ENCODE results near the gene PCSK2.

The PCSK2 gene

GRCh38 chr20:17510548-17510947 is 283.7 kb downstream of the PCSK2 start:
- no peak for DNase-seq

- no peak for DNase-seq
Measured at GRCh38 chr20:17511401-17511800, 284.6 kb downstream of the PCSK2 start.

- no peak for DNase-seq
Measured at GRCh38 chr20:17513939-17514338, 287.1 kb downstream of the PCSK2 start.

DNA sequence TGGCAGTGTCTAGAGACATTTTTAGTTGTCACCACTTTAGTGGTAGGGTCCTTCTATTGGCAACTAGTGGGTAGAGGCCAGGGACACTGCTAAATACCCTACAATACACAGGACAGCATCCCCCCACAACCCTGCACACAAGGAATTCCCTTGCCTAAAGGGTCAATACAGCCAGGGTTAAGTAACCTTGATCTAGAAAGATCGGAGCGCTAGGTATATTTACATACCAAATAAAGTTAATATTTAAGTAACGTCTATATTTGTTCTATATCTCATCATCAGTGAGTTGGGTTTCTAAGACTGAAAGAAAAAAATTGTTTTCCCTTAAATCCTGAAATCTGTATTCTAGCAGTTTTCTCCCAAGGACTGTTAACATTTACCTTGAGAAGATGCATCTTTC is 288.2 kb downstream of the PCSK2 start:
- DNase-seq = no peak

DNA sequence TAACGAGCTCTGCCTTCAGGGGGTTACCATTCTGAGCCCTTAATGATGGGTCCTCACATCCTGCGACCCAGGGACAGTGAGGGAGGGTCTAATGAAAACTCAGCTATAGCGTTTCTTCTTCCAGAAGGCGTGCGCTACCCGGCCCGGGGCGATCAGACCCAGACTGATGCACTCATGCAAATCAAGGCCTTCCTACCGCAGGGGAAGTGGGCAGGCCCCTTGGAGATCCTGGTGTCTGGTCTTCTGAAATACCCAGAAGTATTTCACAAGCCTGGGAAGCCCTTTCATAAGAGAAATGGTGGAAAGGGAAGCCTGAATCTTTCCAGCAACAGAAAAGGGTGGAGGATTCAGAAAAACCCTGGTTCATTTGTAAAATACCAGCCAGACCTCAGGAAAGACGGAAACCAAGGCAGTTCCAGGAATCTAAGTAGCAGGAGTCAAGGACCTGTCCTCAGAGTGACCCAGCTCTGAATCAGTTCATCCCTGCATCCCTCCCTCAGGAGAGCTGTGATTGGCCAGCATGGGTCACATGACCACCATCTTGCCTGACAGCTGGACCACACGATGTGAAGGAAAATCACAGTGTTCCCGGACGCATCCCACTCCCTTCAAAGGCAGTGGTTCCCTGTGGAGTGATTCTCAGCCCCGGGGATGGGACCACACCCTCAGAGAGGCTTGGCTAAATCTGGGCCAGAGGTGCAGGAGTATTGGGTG is 291.7 kb downstream of the PCSK2 start:
- no peak for DNase-seq

GRCh38 chr20:17519606-17520285 is 292.9 kb downstream of the PCSK2 start:
- DNase-seq = no peak

DNA sequence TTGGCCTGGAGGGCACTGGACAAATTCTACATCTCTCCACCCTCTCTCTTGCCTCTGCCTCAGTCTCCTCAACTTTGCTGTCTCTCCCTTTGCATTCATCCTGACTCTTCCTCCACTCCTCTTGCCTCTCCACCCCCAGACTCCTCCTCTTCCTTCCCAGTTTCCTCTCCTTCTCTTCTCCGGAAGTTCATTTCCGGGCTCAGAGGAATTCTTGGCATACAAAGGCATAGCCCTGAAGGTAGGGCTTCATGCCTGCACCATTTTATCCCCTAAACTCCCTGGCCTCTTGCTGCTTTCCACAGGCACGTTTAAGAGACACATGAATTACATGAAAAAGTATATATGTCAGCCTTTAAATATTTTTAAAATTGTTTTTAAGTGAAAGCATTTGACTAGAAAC is 293.7 kb downstream of the PCSK2 start:
- no peak for DNase-seq

DNA sequence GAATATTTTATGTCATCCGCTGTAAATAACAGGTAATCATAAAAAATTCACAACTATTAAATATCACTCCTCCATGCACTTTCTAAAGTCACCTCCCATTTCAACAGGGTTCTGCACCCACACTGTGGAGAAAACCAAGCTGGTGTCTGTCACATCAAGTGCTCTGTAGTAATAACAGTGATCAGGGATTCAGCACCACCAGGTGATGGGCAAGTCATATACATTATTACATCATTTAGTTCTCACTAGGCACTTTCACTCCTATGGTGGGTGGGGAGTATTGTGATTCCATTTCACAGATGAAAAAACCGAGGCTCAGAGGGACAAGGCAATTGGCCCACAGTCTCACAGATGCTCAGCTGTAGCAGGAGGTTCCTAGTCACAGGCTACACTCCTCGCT is 295.7 kb downstream of the PCSK2 start:
- no peak for DNase-seq

GRCh38 chr20:17523326-17523725 is 296.5 kb downstream of the PCSK2 start:
- DNase-seq = no peak

- DNase-seq = no peak
Measured at GRCh38 chr20:17524560-17524959, 297.7 kb downstream of the PCSK2 start.

DNA sequence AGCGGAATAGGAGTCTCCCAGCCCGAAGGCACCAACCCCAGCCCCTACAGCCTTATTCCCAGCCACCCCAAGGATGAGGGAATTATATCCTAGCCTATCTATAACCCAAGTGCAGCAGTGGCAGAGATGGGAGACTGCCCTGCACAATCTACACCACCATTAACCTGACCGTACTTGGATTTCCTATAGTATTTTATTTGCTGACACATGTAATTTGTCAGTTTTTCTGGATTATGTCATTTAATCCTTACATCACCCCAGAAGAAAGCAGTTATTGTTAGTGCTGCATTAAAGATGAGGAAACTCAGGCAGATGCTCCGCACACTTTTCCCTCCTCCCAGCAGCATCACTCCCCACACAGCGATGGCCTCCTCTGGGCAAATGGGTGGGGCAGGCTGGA is 298.3 kb downstream of the PCSK2 start:
- DNase-seq = no peak

- DNase-seq = peak; percentile 11
Measured at GRCh38 chr20:17525650-17526049, 298.8 kb downstream of the PCSK2 start.

DNA sequence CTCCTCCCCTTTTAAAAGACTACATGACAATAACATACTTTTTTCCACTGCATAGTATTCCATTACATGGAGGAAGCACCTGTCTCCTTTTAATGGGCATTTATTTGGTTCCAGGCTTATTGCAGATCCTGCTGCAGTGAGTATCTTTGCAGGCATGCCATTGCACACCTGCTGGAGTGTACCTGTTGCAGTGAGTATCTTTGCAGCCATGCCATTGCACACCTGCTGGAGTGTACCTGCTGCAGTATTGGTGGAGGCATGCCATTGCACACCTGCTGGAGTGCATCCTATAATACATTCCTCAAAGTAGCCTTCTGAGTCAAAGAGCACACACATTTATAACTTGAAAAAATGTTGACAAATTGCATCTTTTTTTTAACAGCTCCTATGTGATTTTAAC is 302.7 kb downstream of the PCSK2 start:
- no peak for DNase-seq

DNA sequence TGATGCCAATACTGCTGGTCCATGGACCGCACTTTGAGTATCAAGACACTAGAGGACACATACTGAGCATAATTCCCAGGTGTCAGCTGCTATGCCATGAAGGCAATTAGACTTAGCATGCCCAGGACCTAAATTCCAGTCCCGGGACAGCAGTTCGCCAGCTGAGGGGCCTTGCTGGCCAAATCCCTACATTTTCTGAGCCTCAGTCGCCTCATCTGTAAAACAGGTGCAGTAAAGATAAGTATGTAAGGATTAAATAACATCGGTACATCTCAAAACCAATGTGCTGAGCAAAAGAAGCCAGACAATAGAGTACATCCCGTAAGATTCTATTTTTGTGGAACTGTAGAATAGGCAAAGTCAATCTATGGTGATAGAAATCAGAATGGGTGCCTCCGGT is 303.3 kb downstream of the PCSK2 start:
- DNase-seq = no peak

GRCh38 chr20:17530716-17531664 is 304.1 kb downstream of the PCSK2 start, which contains the start of gene BFSP1:
BFSP1 (minus strand) TSS chr20:17531379; CDS start chr20:17531329, 50 bp downstream.
- peak; percentile 69 for DNase-seq

DNA sequence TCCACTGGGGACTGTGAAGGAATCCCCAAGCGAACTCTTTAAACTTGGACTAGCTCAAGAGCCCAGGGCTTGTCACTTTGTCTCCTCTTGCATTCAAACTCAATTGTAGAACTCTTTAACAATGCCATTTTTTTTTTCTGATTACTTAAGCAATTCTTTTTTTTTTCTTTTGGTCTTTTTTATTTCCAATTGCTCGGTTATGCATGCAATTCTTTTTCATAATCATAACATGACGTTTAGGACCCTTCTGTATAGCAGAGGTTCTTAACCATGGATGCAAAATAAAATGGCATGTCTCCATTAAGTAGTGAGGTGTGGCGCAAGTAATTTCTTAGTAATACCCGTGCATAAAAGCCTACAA is 304.8 kb downstream of the PCSK2 start:
- no peak for DNase-seq

DNA sequence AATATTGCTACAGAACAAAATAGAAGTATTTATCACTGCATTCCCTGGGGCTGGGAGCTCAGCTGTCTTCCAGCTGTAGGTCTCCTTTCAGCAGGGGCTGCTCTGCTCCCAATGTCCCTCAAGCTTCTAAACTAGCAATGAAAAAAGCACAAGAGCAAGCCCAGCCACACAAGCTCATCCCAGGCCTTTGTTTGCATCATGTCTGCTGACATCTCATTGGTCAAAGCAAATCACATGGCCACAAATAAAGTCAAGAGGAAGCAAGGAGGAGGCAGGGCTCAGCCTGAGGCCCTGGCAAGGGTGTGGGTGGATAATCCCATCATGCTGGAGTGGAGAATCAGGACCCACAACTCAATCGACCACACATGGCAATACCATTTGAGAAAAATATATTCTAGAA is 306.6 kb downstream of the PCSK2 start:
- peak; percentile 35 for DNase-seq

- DNase-seq = no peak
Measured at GRCh38 chr20:17534077-17534476, 307.2 kb downstream of the PCSK2 start.
